Measurements from ENCODE around the gene ASIC2.

The ASIC2 gene

DNA sequence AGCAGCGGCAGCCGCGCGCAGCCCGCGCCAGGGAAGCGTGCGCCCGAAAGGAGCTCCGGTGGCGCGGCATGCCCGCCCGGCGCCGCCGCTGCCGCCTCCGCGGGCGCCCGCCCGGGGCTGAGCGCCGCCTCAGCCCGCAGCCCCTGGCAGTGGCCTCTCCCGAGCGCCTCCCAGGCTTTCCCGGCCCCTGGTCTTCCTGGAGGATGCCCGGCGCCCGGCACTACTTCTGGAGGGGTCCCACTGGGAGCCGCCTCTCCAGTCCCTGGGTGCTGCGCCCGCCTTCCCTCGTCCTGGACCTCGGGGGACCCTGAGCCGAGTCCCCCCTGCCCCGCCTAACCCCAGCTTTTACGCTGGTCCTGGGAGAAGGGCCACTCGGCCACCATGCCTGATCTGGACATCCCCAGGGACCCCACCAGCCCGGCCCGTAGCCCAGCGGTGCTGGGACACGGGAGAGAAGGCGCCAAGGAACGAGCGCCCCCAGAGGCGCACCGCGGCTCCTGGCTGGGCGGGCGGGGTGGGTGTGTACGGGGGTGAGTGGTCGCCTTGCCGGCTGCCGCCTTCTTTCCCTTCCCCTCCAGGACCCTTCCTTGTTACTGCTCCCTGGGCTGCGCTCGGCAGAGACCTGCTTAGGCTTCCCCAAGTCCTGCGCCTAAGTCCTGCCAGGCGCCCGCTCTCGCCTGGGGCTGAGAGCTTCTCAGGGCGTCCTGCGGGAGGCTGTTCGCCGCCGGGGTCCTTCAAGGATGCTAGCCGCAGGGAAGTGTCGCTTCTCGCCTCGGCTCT is 704 bp downstream of the ASIC2 start (continued):
- TF ChIP-seq, protein P1, sequence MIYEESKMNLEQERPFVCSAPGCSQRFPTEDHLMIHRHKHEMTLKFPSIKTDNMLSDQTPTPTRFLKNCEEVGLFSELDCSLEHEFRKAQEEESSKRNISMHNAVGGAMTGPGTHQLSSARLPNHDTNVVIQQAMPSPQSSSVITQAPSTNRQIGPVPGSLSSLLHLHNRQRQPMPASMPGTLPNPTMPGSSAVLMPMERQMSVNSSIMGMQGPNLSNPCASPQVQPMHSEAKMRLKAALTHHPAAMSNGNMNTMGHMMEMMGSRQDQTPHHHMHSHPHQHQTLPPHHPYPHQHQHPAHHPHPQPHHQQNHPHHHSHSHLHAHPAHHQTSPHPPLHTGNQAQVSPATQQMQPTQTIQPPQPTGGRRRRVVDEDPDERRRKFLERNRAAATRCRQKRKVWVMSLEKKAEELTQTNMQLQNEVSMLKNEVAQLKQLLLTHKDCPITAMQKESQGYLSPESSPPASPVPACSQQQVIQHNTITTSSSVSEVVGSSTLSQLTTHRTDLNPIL (CRISPR knock-in tag; IDR thresholded peaks at IDR 0.05; ENCODE audit: low read depth): no peak

DNA sequence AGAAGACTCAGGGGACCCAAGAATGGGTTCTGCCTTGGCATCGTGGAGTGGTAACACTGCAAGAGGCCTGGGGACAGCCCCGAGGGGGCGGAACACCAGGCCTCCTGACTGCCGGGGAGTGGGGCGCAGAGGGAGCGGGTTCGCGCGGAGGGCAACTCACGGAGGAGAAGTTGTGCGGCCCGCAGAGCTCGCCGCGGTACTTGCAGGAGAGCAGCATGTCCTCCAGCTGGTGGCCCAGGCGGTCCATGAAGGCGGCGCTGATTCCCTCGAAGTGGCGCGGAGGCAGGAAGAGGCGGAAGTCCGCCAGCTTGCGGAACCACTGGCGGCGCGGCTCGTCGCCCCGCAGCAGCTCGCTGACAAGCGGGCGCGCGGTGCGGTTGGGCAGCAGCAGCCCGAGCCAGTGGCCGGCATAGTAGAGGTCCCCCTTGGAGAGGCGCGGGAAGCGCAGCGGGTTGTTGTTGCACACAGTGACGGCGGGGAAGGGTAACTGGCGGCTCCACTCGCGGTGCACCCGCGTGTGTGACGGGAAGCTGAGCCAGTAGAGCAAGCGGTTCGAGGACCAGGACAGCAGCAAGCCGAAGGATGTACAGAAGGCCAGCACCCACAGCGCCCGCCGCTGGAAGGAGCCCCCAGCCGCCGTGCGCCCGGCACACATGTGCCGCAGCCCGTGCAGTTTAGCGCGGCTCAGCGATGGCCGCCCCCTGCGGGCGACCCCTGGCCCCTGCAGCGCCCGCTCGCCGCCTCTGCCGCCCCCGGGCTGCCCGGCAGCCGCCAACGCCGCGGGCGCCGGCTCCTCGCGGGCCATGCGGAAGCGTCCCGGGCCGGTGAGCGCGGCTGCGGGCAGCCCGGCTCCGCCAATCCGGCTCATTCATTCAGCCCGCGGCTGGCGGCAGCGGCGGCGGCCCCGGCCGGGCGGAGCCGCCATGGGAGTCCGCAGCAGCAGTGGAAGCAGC is 1.6 kb downstream of the ASIC2 start:
- peak; percentile 41; the same call in 2 of the 3 replicates for ATAC-seq
- TF ChIP-seq RARB (CRISPR knock-in tag; IDR thresholded peaks at IDR 0.05) (no peak), TOX (CRISPR knock-in tag; IDR thresholded peaks at IDR 0.05; ENCODE audit: borderline replicate concordance) (no peak), ZNF70 (CRISPR knock-in tag; IDR thresholded peaks at IDR 0.05) (no peak), ISL1 (CRISPR knock-in tag; IDR thresholded peaks at IDR 0.05) (no peak), ZFP3 (CRISPR knock-in tag; IDR thresholded peaks at IDR 0.05) (no peak), CSDC2 (CRISPR knock-in tag; IDR thresholded peaks at IDR 0.05) (no peak), ZNF565 (CRISPR knock-in tag; conservative IDR thresholded peaks at IDR 0.05; ENCODE audit: low read depth) (no peak), TCF4 (CRISPR knock-in tag; IDR thresholded peaks at IDR 0.05; ENCODE audit: borderline replicate concordance) (no peak), OSR1 (CRISPR knock-in tag; IDR thresholded peaks at IDR 0.05) (no peak), ARNTL (CRISPR knock-in tag; IDR thresholded peaks at IDR 0.05; ENCODE audit: borderline replicate concordance, low read depth) (no peak), ZNF8 (CRISPR knock-in tag; IDR thresholded peaks at IDR 0.05) (no peak)
- TF ChIP-seq, protein P1 (CRISPR knock-in tag; IDR thresholded peaks at IDR 0.05; ENCODE audit: low read depth): no peak
- TF ChIP-seq, protein P2, sequence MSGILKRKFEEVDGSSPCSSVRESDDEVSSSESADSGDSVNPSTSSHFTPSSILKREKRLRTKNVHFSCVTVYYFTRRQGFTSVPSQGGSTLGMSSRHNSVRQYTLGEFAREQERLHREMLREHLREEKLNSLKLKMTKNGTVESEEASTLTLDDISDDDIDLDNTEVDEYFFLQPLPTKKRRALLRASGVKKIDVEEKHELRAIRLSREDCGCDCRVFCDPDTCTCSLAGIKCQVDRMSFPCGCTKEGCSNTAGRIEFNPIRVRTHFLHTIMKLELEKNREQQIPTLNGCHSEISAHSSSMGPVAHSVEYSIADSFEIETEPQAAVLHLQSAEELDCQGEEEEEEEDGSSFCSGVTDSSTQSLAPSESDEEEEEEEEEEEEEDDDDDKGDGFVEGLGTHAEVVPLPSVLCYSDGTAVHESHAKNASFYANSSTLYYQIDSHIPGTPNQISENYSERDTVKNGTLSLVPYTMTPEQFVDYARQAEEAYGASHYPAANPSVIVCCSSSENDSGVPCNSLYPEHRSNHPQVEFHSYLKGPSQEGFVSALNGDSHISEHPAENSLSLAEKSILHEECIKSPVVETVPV (CRISPR knock-in tag; IDR thresholded peaks at IDR 0.05): no peak

DNA sequence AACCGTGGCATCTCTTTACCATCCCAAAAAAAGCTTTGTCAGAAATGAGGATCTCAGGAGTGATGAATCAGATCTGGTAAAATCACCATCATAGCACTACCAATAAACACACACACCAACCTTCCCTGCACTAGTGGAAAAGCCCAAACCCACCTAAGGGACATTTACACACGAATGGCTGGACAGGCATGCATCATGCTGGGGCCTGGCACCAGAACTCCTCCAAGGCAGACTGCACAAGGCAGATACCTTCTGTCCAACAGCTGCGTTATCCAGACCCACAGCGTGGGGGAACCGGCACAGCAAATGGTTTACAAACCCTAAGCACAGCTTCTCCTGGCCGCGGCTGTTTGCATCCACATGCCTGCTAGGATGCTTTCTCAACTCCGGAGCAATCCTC is 2.8 kb downstream of the ASIC2 start:
- TF ChIP-seq ESRRG (CRISPR knock-in tag; IDR thresholded peaks at IDR 0.05) (no peak), TOX (CRISPR knock-in tag; IDR thresholded peaks at IDR 0.05; ENCODE audit: borderline replicate concordance) (no peak)
- TF ChIP-seq, protein P3, sequence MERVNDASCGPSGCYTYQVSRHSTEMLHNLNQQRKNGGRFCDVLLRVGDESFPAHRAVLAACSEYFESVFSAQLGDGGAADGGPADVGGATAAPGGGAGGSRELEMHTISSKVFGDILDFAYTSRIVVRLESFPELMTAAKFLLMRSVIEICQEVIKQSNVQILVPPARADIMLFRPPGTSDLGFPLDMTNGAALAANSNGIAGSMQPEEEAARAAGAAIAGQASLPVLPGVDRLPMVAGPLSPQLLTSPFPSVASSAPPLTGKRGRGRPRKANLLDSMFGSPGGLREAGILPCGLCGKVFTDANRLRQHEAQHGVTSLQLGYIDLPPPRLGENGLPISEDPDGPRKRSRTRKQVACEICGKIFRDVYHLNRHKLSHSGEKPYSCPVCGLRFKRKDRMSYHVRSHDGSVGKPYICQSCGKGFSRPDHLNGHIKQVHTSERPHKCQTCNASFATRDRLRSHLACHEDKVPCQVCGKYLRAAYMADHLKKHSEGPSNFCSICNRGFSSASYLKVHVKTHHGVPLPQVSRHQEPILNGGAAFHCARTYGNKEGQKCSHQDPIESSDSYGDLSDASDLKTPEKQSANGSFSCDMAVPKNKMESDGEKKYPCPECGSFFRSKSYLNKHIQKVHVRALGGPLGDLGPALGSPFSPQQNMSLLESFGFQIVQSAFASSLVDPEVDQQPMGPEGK (CRISPR knock-in tag; IDR thresholded peaks at IDR 0.05; ENCODE audit: borderline replicate concordance): no peak
- TF ChIP-seq, protein P1 (CRISPR knock-in tag; IDR thresholded peaks at IDR 0.05; ENCODE audit: low read depth): no peak
- TF ChIP-seq, protein P4, sequence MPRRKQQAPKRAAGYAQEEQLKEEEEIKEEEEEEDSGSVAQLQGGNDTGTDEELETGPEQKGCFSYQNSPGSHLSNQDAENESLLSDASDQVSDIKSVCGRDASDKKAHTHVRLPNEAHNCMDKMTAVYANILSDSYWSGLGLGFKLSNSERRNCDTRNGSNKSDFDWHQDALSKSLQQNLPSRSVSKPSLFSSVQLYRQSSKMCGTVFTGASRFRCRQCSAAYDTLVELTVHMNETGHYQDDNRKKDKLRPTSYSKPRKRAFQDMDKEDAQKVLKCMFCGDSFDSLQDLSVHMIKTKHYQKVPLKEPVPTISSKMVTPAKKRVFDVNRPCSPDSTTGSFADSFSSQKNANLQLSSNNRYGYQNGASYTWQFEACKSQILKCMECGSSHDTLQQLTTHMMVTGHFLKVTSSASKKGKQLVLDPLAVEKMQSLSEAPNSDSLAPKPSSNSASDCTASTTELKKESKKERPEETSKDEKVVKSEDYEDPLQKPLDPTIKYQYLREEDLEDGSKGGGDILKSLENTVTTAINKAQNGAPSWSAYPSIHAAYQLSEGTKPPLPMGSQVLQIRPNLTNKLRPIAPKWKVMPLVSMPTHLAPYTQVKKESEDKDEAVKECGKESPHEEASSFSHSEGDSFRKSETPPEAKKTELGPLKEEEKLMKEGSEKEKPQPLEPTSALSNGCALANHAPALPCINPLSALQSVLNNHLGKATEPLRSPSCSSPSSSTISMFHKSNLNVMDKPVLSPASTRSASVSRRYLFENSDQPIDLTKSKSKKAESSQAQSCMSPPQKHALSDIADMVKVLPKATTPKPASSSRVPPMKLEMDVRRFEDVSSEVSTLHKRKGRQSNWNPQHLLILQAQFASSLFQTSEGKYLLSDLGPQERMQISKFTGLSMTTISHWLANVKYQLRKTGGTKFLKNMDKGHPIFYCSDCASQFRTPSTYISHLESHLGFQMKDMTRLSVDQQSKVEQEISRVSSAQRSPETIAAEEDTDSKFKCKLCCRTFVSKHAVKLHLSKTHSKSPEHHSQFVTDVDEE (CRISPR knock-in tag; IDR thresholded peaks at IDR 0.05): no peak
- ATAC-seq: no peak

All from SK-N-SH treated with all-trans-retinoic acid at 6 μM for 48 hours (cell line).